NOMO-1 (cell line): ENCODE measurements around the gene CDKAL1.
"Not testable (repeated sequence)": the region's sequence is repeated elsewhere in the genome, so short reads cannot be mapped to it uniquely, and the experiment has no call there.

Source experiments
- DNase-seq, 2 experiments: peaks; one replicate each; lab custom pipeline; 2025; ENCODE audit not compliant: unreplicated experiment in 2 of 2; lab: John Stamatoyannopoulos, UW

CDKAL1 gene

DNA sequence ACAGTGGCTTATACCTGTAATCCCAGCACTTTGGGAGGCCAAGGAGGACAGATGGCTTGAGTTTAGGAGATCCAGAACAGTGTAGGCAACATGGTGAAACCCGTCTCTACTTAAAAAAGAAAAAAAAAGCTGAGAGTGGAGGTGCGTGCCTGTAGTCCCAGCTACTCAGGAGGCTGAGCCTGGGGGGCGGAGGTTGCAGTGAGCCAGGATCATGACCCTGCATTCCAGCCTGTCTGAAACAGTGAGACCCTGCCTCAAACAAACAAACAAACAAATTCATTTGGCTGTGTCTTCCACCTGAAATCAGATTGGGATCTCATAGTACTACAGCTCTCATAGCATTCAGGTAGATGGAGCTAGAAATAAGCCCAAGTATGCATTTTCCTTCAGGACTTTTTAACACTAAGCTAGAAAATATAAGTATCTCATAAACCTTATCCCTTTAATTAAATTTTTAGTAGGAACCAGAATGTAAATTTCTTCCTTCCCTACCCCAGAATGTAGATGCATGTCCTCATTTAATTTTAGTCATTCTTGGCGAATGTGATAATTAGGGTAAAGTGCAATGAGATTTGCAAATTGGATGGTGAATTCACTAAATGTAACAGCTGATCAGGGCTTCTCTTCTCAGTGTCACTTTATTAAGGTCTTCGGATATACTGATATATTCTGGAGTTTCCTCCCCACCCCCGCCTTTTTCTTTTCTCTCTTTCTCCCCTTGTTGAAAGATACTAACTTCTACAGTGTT is 190.4 kb downstream of the CDKAL1 start:
- no peak for DNase-seq

- not testable (repeated sequence) for DNase-seq
These were observed 191.0 kb downstream of the CDKAL1 start for GRCh38 chr6:20725235-20725634.

DNA sequence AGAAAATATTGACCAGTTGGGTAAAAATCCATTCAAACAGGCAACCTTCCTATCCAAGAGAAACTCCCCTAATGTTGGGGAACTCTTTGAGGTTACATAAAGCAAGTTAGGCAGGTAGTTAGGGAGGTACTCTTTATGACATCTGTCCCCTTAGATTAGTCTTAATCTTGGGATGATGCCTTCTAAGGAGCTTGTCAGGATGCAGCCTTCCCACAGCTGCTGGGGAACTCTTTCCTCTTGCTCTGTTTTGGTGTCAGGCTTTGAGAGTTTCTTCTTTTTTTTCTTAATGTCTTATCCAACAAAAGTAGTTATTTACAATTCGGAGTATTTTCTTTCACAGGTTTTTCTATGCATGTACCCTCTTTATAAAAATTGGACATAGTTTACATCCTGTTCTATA is 194.8 kb downstream of the CDKAL1 start:
- DNase-seq = no peak

DNA sequence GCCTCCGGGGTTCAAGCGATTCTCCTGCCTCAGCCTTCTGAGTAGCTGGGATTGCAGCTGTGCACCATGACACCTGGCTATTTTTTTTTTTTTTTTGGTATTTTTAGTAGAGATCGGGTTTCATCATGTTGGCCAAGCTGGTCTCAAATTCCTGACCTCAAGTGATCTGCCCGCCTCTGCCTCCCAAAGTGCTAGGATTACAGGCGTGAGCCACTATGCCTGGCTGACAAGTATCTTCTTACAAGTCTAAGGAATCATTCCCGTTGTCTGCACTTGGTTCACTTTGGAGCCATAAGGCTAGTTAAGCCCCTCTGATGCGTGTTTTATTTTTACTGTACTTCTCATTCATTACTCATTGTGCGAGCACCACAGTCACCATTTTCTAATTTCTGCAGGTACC is 198.1 kb downstream of the CDKAL1 start:
- not testable (repeated sequence) for DNase-seq

GRCh38 chr6:20732896-20733295 is 198.6 kb downstream of the CDKAL1 start:
- no peak for DNase-seq

DNA sequence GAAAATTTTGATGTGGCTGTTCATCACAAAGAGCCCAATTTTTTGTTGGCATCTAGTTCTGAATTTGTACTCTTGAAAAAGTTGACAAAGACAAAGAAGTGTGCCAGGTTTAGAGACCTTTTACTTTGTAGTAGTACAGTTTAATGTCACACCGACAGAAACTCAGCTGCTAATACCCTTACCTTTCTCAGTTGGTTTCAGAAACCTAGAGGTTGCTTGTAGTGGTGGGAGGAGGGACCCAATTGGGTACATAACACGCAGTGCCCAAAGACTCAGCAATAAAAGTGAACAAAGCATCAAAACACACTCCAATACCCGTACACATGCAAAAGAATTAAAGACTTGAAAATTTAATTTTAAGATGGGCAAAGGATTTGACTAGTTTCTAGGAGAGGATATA is 203.7 kb downstream of the CDKAL1 start:
- no peak for DNase-seq

- DNase-seq = no peak
These were observed 205.8 kb downstream of the CDKAL1 start for GRCh38 chr6:20740088-20740487.

GRCh38 chr6:20740727-20741126 is 206.5 kb downstream of the CDKAL1 start:
- DNase-seq = no peak

- no peak for DNase-seq
These were observed 207.2 kb downstream of the CDKAL1 start for GRCh38 chr6:20741490-20741889.

- DNase-seq = no peak
These were observed 210.8 kb downstream of the CDKAL1 start for GRCh38 chr6:20744911-20745557.

DNA sequence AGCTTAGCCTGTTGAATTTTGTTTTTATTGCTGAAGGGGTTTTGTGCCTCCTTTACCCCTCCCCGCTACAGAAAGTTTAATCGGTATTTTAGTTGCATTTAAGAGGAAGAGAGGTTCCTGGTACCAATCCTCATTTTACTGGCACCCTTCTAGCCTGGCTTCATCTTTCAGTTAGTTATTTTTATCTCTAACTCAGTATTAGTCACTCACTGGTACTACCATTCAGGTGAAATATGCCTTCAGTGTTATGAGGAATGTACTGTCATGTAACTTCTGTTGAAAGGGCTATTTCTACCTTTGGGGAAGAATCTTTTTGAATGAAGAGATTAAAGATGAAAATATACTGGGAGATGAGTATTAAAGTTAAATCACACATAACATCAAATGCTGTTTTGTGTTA is 211.8 kb downstream of the CDKAL1 start:
- DNase-seq = no peak

DNA sequence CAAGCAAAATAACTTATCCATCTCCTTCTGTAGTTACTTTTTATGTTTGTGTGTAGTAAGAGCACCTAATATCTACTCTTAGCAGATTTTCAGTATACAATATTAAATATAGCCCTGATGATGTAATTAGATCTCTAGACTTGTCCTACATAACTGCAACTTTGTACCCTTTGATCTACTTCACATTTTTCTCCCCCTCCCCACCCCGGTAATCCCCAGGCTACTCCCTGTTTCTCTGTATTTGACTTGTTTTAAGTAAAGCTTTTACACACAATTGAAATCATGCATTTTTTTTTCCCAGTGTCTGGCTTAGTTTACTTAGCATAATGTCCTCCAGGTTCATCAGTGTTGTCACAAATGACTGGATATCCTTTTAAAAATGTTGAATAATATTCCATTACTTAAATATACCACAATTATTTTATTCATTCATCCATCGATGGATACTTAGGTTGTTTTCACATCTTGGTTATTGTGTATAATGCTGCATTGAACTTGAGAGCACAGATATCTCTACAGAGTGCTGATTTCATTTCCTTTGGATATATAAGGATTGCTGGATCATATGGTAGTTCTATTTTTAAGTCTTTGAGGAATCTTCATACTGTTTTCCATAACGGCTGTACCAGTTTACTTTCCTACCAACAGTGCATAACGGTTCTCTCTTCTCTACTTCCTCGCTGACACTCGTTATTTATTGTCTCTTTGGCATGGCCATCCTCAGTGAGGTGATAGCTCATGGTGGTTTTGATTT is 212.7 kb downstream of the CDKAL1 start:
- DNase-seq = no peak

DNA sequence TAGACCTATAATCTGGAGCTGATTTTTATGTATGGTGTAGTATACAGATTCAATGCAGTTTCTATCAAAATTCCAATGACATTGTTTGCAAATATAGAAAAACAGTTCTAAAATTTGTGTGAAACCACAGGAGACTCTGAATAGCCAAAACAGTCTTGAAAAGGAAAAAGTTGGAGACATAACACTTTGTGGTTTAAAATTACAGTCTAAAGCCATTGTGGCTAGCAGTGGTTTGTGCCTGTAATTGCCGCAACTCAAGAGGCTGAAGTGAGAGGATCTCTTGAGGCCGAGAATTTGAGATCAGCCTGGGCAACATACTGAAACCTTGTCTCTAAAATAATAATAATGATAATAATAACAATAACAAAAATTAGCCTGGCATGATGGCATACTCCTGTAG is 213.7 kb downstream of the CDKAL1 start:
- DNase-seq = no peak

DNA sequence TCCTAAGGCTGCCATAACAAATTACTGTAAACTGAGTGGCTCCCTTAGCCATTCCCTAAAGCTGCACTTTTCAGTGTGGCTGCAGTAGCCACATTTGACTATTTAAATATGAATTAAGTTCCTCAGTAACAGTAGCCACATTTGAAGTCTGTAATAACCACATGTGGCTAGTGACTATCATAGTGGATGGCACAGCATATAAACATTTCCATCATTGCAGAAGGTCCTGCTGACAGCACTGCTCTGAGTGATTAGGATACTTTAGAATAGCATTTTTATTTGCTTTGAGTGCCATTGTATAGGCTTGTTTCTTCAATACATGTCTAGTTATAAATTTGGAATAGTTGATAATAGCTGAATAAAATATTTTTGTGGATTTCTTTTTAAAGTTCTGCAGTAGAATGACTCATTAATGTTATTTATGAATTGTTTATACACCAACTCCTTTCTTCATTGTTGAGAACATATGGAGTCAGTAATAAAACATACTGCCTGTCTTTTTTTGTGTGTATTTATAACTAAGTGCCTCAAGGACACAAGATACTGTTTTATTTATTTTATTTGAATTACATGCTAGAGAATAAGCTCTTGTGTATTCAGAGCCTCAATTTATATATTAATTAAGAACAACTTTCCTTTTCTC is 217.2 kb downstream of the CDKAL1 start:
- no peak for DNase-seq

- DNase-seq = no peak
These were observed 221.4 kb downstream of the CDKAL1 start for GRCh38 chr6:20755631-20756030.

- not testable (repeated sequence) for DNase-seq
These were observed 222.4 kb downstream of the CDKAL1 start for GRCh38 chr6:20756584-20757147.

- no peak for DNase-seq
These were observed 223.5 kb downstream of the CDKAL1 start for GRCh38 chr6:20757761-20758160.

- DNase-seq = no peak
These were observed 229.0 kb downstream of the CDKAL1 start for GRCh38 chr6:20763296-20763695.

- no peak for DNase-seq
These were observed 235.4 kb downstream of the CDKAL1 start for GRCh38 chr6:20769631-20770030.

- peak in 1 of 2 experiments; percentile 40 for DNase-seq
These were observed 236.5 kb downstream of the CDKAL1 start for GRCh38 chr6:20770773-20771172.

GRCh38 chr6:20771409-20771808 is 237.2 kb downstream of the CDKAL1 start:
- DNase-seq = no peak
